GM21576 (cell line): ENCODE data around the gene WWP2.
"Not testable (repeated sequence)": the region's sequence is repeated elsewhere in the genome, so short reads cannot be mapped to it uniquely, and the experiment has no call there.

Experiments used
- ATAC-seq: cut with Tn5 transposase; IDR thresholded peaks from one replicate; pipeline ENCODE4 v1.9.1; 2021; ENCODE audit warnings: mild to moderate bottlenecking, moderate library complexity; ENCODE audit not compliant: unreplicated experiment

WWP2 gene

DNA sequence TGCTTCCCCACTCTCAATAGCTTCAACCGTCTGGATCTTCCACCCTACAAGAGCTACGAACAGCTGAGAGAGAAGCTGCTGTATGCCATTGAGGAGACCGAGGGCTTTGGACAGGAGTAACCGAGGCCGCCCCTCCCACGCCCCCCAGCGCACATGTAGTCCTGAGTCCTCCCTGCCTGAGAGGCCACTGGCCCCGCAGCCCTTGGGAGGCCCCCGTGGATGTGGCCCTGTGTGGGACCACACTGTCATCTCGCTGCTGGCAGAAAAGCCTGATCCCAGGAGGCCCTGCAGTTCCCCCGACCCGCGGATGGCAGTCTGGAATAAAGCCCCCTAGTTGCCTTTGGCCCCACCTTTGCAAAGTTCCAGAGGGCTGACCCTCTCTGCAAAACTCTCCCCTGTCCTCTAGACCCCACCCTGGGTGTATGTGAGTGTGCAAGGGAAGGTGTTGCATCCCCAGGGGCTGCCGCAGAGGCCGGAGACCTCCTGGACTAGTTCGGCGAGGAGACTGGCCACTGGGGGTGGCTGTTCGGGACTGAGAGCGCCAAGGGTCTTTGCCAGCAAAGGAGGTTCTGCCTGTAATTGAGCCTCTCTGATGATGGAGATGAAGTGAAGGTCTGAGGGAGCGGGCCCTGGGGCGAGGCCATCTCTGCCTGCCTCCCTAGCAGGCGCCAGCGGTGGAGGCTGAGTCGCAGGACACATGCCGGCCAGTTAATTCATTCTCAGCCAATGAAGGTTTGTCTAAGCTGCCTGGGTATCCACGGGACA, 177.9 kb downstream of the WWP2 start:
- no peak for ATAC-seq

DNA sequence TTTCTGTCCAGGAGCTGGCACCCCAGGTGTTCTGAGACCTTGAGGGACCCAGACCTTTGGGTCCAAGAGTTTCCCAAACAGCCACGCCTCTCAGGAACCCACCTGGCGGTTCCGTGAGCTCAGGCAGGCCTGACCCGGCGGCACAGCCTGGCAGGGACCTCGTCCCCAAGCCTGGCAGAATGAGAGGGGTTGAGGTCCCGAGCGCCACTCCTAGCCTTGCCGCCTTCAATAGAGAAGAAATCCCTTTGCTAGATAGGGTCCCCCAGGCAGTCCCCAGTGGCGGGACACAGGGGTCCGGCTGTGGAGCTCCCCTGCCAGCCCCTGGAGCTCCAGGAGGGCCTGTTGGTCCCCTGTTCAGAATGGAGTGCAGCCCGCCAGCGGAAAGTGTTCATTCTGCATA, 178.5 kb downstream of the WWP2 start:
- no peak for ATAC-seq

GRCh38 chr16:69941251-69942098, 179.3 kb downstream of the WWP2 start:
- ATAC-seq, result no peak

- no peak for ATAC-seq
Measured at GRCh38 chr16:69942099-69942491, 180.0 kb downstream of the WWP2 start.

DNA sequence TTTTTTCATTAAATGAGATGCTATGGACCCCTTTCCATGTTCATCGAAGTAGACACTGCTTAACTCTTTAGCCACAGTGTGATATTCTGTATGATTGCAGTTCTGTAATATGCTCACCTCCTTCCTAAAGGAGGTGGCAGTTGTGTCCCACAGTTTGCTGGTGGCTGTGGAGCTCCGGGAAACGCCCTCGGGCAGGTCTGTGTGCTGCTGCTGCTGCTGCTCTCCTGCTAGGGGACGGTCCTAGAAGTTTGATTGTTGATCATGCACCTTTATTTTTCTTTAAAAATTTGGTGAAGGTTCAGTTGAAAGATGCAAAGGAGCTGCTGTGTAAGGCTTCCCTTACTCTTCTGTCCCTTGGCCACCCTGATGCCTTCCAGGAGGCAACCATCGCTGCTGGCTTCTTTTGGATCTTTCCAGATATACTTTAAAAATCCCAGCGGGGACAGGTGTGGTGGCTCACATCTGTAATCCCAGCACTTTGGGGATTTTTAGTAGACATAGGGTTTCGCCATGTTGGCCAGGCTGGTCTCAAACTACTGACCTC, 180.6 kb downstream of the WWP2 start:
- ATAC-seq, result no peak

- not testable (repeated sequence) for ATAC-seq
Measured at GRCh38 chr16:69943241-69944036, 181.3 kb downstream of the WWP2 start.

DNA sequence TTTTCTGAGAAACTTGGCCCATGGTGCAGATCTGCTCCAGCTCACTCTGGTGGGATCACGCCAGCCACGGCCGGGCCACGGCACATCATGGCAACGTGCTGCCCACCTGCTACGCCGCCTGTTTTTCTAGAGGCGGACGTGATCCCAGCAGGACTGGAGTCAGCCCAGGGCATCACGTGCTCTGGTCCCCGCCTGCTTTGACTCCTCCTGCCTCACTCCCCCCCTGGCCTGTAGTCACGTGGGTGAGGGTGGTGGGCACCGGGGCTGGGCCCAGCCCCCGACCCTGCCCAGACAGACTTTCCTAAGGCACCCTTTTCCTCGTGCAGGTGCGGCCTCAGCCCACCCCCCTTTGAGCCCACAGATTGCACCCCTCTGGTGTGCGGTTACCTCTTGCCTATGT, 188.3 kb downstream of the WWP2 start:
- not testable (repeated sequence) for ATAC-seq

GRCh38 chr16:69951017-69951671, 189.0 kb downstream of the WWP2 start, which contains the start of gene CLEC18A:
TSS of gene CLEC18A (plus strand) at chr16:69951334. CDS start at chr16:69951367, 33 bp downstream.
- ATAC-seq, result not testable (repeated sequence)

DNA sequence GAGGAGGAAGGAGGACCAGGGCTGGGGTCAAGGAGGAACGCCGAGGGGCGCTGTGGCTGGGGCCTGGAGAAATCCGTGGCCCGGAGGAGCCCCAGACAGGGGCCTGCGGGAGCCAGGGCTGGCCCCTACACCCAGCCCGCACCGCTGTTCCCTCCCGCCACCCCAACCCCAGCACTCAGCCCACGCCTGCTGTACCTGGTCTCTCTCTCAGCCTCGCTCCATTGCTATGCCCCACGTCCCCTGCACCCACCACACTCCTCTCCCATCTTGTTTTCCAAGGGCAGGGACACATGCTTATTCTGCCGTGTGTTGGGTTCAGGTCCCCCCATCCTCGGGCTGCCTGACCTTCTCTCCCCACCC, 189.5 kb downstream of the WWP2 start:
- ATAC-seq, result not testable (repeated sequence)

GRCh38 chr16:69952116-69952515, 190.0 kb downstream of the WWP2 start:
- not testable (repeated sequence) for ATAC-seq

DNA sequence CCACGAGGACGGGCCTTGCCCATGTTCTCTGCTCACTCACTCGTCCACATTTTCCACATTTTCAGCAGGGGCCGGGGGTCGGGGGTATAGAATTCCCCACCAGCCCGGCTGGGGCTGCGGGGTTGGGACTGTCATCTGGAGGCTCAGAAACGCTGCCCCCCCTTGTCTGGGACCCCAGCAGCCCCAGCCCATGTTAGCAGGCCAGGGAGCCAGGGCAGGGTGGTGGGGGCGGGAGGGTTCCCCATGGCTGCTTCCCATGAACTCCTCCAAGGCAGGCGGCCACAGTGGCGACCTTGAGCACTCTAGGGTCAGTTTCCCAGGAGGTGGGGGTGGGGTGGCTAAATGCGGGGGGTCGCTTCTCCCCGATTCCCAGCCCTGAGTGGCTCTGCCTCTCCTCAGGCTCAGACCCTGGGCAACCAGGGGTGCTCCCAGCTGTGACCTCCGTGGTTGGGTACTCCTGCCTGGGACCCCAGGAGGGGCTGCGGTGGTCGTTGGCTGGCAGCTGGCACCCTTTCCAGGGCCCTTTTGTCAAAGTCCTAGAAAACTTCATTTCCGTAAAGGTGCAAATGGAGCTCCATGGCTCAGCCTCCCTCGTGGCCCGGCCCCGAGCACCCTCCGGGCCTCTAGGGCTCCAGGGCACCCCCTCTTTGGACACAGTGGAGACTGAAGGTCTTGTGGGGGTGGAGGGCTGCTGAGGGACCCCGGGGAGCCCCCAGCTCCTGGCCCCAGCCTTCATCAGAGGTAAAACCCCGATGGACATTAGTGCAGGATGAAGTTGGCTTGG, 190.6 kb downstream of the WWP2 start:
- ATAC-seq, result not testable (repeated sequence)

DNA sequence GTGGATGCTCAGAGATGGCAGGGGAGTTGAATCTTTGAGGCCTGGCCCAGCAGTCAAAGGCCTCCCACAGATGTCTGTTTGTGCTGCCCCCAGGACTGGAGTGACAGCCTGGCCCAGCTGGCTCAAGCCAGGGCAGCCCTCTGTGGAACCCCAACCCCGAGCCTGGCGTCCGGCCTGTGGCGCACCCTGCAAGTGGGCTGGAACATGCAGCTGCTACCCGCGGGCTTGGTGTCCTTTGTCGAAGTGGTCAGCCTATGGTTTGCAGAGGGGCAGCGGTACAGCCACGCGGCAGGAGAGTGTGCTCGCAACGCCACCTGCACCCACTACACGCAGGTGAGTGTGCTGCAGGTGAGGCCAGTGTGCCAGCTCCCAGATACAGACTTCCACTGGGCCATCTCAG, 192.1 kb downstream of the WWP2 start:
- ATAC-seq, result not testable (repeated sequence)

DNA sequence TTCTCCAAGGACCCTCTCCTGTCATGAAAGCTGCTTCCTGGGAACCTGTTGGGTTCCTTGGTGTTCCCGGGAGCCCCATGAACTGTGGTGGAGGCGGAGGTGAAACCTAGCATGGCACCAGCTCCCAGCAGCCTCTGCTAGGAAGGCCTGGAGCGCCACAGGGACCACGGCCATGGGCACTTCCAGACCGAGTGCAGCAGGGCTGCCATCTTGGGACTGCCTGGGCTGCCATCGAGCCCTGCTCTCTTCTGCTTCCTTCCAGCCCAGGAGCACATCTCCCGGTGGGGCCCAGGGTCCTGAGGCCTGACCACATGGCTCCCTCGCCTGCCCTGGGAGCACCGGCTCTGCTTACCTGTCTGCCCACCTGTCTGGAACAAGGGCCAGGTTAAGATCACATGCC, 201.2 kb downstream of the WWP2 start:
- not testable (repeated sequence) for ATAC-seq

DNA sequence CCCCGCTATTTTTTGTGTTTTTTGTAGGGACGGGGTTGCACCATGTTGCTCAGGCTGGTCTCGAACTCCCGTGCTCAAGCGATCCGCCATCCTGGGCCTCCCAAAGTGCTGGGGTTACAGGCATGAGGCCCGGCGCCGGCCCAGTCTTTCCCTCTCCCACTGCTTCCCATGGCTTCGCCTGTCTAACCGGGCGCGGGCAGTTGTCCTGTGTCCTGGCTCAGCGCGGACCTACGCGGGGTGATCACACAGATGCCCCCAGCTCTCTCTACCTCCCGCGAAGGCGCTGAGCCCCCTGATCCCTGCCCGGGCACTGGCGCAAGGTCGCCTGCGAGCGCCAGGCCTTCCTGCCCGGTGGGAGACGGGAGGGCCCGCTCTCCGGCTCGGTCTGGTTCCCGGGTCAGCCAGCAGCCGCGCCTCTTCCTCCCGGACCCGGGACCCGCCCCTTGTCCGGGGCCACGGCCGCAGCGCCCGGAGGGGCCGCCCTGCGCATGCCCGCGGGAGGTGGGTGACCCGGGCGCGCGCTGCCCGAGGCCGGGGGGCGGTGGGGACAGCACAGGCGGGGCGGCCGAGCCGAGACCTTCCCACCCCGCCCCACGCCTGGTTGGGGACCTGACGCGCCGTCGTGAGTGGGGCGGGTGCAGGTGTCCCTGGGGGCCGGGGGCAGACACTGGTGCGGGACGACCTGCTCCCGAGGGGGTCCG, 203.0 kb downstream of the WWP2 start:
- not testable (repeated sequence) for ATAC-seq

DNA sequence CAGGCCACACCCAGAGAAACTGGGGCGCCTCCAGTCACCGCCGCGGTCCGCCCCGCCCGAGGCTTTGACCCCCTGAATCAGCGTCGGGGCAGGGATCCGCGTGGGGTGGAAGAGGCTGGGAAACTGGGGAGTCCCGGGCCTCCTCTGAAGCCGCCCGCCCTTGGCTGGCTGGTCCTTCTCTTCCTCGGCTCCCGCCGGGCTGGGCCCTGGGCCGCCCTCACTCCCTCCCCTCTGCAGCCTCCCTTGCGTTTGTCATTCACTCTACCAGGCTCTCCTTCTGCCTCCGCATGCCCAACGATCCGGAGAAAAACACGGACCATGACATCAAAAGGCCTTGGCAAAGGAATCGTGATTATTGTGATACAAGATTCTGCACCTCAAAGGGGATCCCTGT, 203.5 kb downstream of the WWP2 start:
- ATAC-seq, result not testable (repeated sequence)

- ATAC-seq, result not testable (repeated sequence)
Measured at GRCh38 chr16:69967688-69968087, 205.6 kb downstream of the WWP2 start.

DNA sequence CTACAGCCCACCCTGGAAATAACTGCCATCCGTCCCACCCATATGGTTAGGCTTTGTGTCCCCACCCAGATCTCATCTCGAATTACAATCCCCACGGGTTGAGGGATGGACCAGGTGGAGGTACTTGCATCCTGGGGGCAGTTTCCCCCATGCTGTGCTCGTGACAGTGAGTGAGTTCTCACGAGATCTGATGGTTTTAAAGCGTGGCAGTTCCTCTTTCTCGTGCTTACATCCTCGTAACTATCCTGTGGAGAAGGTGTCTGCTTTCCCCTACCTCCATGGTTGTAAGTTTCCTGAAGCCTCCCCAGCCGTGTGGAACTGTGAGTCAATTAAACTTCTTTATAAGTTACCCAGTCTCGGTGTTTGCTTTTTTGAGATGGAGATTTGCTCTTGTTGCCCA, 206.0 kb downstream of the WWP2 start:
- ATAC-seq, result not testable (repeated sequence)

DNA sequence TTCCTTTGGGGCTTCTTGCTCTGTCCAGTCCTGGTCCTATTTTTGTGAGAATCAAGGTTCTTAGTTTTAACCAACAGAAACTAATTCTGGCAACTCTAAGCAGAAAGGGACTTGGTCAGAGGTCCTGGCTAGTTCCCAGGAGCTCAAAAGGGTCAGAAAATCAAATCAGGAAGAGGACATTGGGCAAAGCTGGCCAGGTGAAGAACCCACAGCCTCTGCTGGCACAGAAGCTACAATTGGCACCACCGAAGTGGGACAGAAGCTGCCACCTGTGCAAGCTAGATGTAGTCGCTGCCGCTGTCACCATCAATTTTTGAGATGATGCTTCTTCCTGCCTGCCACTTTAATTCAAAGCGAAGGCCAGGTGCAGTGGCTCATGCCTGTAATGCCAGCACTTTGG, 207.5 kb downstream of the WWP2 start:
- not testable (repeated sequence) for ATAC-seq

DNA sequence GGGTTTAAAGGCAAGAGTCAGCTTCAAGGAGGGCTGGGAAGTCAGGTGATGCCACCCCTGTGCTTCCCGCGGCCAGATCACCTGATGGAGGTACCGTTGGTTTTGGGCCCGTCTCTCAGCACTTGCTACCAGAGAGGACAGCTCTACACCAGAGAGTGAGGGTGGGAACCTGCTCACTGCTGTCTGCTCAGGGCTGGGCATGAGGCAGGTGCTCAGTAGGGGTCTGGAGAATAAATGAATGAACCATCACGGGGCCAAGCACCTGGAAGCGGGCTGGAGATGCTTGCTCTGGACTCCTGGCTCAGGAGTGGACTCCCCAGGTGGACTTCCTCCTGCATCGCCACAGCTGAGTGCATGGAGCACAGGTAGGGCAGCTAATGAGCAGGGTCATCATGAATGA, 210.0 kb downstream of the WWP2 start:
- not testable (repeated sequence) for ATAC-seq
